Epithelial cell of proximal tubule (primary cell): Measurements from ENCODE around the gene PRDX2. TPM values are rescaled to one million over a fixed set of nuclear protein-coding genes. Genes with fewer than 3 reads are reported as not detected.

Experiments used
- DNase-seq: peaks from one replicate; pipeline ENCODE4 v3.0.0-alpha.2; 2011; ENCODE audit warnings: low read depth
- H3K4me3 ChIP-seq: 2 replicates; pipeline ENCODE4 v1.5.1; 2011; ENCODE audit warnings: low read depth, mild to moderate bottlenecking, low read length
- CTCF ChIP-seq: conservative IDR thresholded peaks from 2 replicates; pipeline ENCODE4 v1.5.1; 2012; ENCODE audit warnings: low read depth, mild to moderate bottlenecking, low read length
- total RNA-seq: library from RNA; depleted of rRNA; stranded (reverse); fragments of >200 nt; gene quantifications from 2 replicates; pipeline ENCODE4 v1.2.3, GENCODE V29; 2015

The PRDX2 gene
- total RNA-seq, 1 donor from 2014 or later = 571 TPM

- DNase-seq = no peak
- H3K4me3 ChIP-seq = peak overlapping the region; percentile 65
- peak; percentile 80 for TF ChIP-seq CTCF
These were observed 24.2 kb downstream of the PRDX2 start for GRCh38 chr19:12777217-12778016.

GRCh38 chr19:12774588-12775555, 26.7 kb downstream of the PRDX2 start, which contains the start of gene HOOK2:
Gene HOOK2, minus strand, starts transcription at chr19:12775552. Its CDS starts 103 bp downstream, at chr19:12775449.
- peak within 1 kb of the TSS; percentile 86 for H3K4me3 ChIP-seq
- TF ChIP-seq CTCF = no peak
- no peak for DNase-seq

- peak; percentile 50 for TF ChIP-seq CTCF
- H3K4me3 ChIP-seq = no peak overlapping the region
- no peak for DNase-seq
These were observed 28.0 kb downstream of the PRDX2 start for GRCh38 chr19:12773571-12773970.

- no peak for TF ChIP-seq CTCF
- no peak overlapping the region for H3K4me3 ChIP-seq
- DNase-seq = no peak
These were observed 29.3 kb downstream of the PRDX2 start for GRCh38 chr19:12772323-12772722.

- no peak for TF ChIP-seq CTCF
- DNase-seq = no peak
- H3K4me3 ChIP-seq = no peak overlapping the region
These were observed 30.7 kb downstream of the PRDX2 start for GRCh38 chr19:12770922-12771321.

- no peak for DNase-seq
- no peak for TF ChIP-seq CTCF
These were observed 31.9 kb downstream of the PRDX2 start for GRCh38 chr19:12769689-12770088.

More at GRCh38 chr19:12769689-12770088, 31.9 kb downstream of the PRDX2 start:
- H3K4me3 ChIP-seq = no peak overlapping the region
